Muscle of leg (tissue), 11 donors: ENCODE data around the gene GPR171. TPM values are rescaled to one million over a fixed set of nuclear protein-coding genes. Genes with fewer than 3 reads are reported as not detected.
"Not testable (repeated sequence)": the region's sequence is repeated elsewhere in the genome, so short reads cannot be mapped to it uniquely, and the experiment has no call there.

Experiments
- DNase-seq: peaks from one replicate; pipeline ENCODE4 v3.0.0; 2013
- H3K27ac ChIP-seq: one replicate; pipeline ENCODE4 v1.5.1; 2013; ENCODE audit warnings: mild to moderate bottlenecking, low read length, control low read depth
- H3K27me3 ChIP-seq: one replicate; pipeline ENCODE4 v1.6.1; 2013; ENCODE audit warnings: low read length; ENCODE audit not compliant: control insufficient read depth, insufficient read depth
- H3K36me3 ChIP-seq: one replicate; pipeline ENCODE4 v1.6.1; 2013; ENCODE audit warnings: low read length; ENCODE audit not compliant: control insufficient read depth, insufficient read depth
- H3K4me1 ChIP-seq: one replicate; pipeline ENCODE4 v1.6.1; 2013; ENCODE audit warnings: low read length; ENCODE audit not compliant: control insufficient read depth, insufficient read depth
- H3K4me3 ChIP-seq: one replicate; pipeline ENCODE4 v1.5.1; 2013; ENCODE audit warnings: low read length, control low read depth
- H3K9me3 ChIP-seq: replicated peaks from 2 replicates; pipeline ENCODE4 v1.6.1; 2013; ENCODE audit warnings: low read depth, low read length; ENCODE audit not compliant: control insufficient read depth
- WGBS: methylation state at CpG from one replicate; pipeline ENCODE4 v1.1.5; 2013; ENCODE audit warnings: missing lambda C conversion rate; ENCODE audit not compliant: insufficient coverage; 5-methylcytosine and 5-hydroxymethylcytosine counted together
- polyA plus RNA-seq, 8 donors: library from polyadenylated mRNA; unstranded; fragments of 120-200 nt; gene quantifications; one replicate each; pipeline versions ENCODE4 v1.2.1 to v1.2.3, GENCODE V29; 2013; ENCODE audit warnings: inconsistent platforms in 1 of 8, low replicate concordance in 1 of 8; ENCODE audit not compliant: insufficient read length in 8 of 8, insufficient read depth in 1 of 8
- total RNA-seq: library from RNA; stranded (reverse); fragments of 120-200 nt; gene quantifications from one replicate; pipeline ENCODE4 v1.2.4, GENCODE V29; 2013

Gene GPR171
- total and polyA plus RNA-seq, 9 donors, result 0.04 to 1.3 (median 0.11) TPM; not detected in 4

GRCh38 chr3:151178208-151178845 lies 24.7 kb downstream of the GPR171 start:
- 82% methylated on average over 1 of the region's 2 CpGs for WGBS
- no peak overlapping the region for H3K4me3 ChIP-seq
- no peak for DNase-seq

GRCh38 chr3:151175952-151176351 lies 27.1 kb downstream of the GPR171 start:
- Histone ChIP-seq H3K27ac (no peak overlapping the region), H3K27me3 (no peaks in the 10 kb centered on the region), H3K4me1 (no peaks in the 10 kb centered on the region), H3K9me3 (no peaks in the 10 kb centered on the region), H3K4me3 (no peak overlapping the region), H3K36me3 (no peaks in the 10 kb centered on the region)
- DNase-seq, result no peak
- WGBS, result no CpG with 5 or more reads among the region's 2 CpGs

More at GRCh38 chr3:151178208-151178845, 24.7 kb downstream of the GPR171 start:
- H3K9me3 ChIP-seq, result no peaks in the 10 kb centered on the region
- no peaks in the 10 kb centered on the region for H3K4me1 ChIP-seq
- H3K27ac ChIP-seq, result no peak overlapping the region
- no peaks in the 10 kb centered on the region for H3K27me3 ChIP-seq
- no peaks in the 10 kb centered on the region for H3K36me3 ChIP-seq

DNA sequence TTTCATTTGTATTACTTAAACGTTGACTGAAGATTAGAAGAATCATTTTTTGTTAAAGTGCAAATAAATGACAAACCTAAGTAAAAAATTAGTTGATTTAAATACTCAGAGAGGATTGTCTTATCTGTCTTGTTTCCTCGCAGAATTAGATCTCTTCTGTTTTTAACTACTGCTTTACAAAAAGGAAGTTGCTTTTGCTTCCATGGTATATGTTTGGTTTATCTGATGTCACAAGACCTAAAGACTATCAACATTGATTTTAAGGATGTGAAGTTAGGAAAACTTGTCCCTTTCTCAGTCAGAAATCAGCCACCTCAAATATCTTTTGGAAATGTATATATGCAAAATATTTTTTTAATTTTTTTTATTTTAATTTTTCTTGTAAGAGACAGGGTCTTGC lies 28.7 kb downstream of the GPR171 start:
- H3K4me1 ChIP-seq, result peaks cover 9% of the 10 kb centered on the region
- no CpG with 5 or more reads among the region's 2 CpGs for WGBS
- no peaks in the 10 kb centered on the region for H3K9me3 ChIP-seq
- H3K27me3 ChIP-seq, result no peaks in the 10 kb centered on the region
- H3K27ac ChIP-seq, result no peak overlapping the region
- H3K36me3 ChIP-seq, result no peaks in the 10 kb centered on the region
- peak; percentile 20 for DNase-seq
- no peak overlapping the region for H3K4me3 ChIP-seq

DNA sequence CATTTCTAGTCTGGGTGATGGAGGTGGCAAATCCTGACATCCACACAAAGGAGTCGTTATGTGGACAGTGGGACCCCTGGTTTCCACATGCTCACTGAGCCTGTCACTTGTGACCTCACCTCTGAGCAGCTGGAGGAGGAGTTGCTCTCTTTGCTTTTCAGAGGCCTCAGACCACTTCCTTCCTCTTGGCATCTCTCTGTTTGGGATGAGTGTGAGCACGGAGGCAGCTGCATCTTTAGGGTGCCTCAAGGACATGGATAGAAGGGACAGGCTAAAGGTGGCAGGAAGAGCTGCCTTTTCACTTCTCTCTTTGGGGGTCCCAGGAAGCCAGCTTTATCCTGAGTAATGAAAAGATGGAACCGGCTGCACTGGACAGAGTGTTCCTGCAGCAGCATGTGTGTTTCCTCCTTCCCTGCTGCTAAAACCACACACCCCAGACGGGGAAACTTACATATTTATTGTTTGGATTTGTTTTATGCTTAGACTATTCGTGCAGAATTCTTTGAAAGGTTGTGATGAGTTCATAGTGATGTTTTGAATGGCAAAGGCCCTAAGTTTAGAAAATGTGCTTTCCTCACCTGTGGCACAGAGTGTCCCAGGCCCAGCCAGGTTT lies 31.8 kb downstream of the GPR171 start:
- Histone ChIP-seq H3K4me3 (no peak overlapping the region), H3K27ac (no peak overlapping the region), H3K27me3 (no peaks in the 10 kb centered on the region), H3K36me3 (no peaks in the 10 kb centered on the region), H3K4me1 (peaks cover 9% of the 10 kb centered on the region), H3K9me3 (no peaks in the 10 kb centered on the region)
- peak; percentile 60 for DNase-seq
- 17% methylated on average over 1 of the region's 5 CpGs for WGBS

DNA sequence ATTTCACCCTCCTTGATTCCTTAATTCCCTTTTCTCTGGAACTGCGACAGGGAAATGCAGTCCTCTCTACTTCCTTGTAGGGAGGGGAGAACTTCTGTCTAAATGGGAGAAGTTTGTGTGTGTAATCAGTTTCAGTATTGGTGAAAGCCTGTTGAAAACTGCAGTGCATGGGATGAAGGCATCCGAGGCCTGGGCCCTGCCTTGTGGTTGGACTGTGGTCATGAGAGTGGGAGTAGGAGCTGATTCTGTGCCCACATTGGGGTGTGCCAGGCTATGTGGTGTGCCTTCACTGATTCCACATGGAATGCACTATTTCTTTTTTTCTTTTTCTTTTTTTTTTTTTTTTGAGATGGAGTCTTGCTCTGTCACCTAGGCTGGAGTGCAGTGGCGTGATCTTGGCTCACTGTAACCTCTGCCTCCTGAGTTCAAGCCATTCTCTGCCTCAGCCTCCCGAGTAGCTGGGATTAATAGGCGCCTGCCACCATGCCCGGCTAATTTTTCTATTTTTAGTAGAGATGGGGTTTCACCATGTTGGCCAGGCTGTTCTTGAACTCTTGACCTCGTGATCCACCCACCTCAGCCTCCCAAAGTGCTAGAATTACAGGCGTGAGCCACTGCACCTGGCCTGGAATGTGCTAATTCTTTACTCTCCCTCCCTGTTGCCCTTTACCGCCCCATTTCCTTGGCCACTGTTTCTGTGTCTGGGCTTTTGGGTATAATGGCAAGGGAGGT lies 32.9 kb downstream of the GPR171 start:
- H3K9me3 ChIP-seq, H3K27me3 ChIP-seq, H3K4me1 ChIP-seq, H3K36me3 ChIP-seq, H3K4me3 ChIP-seq, H3K27ac ChIP-seq: not testable (repeated sequence)
- DNase-seq, result peak; percentile 68
- WGBS, result 80% methylated on average over 1 of the region's 9 CpGs

- Histone ChIP-seq H3K9me3 (no peaks in the 10 kb centered on the region), H3K4me3 (no peak overlapping the region), H3K27me3 (no peaks in the 10 kb centered on the region), H3K27ac (no peak overlapping the region), H3K4me1 (peaks cover 9% of the 10 kb centered on the region), H3K36me3 (no peaks in the 10 kb centered on the region)
- 93% methylated on average over 3 of the region's 9 CpGs for WGBS
- peak; percentile 38 for DNase-seq
Observed at GRCh38 chr3:151169262-151169947, 33.6 kb downstream of the GPR171 start.

DNA sequence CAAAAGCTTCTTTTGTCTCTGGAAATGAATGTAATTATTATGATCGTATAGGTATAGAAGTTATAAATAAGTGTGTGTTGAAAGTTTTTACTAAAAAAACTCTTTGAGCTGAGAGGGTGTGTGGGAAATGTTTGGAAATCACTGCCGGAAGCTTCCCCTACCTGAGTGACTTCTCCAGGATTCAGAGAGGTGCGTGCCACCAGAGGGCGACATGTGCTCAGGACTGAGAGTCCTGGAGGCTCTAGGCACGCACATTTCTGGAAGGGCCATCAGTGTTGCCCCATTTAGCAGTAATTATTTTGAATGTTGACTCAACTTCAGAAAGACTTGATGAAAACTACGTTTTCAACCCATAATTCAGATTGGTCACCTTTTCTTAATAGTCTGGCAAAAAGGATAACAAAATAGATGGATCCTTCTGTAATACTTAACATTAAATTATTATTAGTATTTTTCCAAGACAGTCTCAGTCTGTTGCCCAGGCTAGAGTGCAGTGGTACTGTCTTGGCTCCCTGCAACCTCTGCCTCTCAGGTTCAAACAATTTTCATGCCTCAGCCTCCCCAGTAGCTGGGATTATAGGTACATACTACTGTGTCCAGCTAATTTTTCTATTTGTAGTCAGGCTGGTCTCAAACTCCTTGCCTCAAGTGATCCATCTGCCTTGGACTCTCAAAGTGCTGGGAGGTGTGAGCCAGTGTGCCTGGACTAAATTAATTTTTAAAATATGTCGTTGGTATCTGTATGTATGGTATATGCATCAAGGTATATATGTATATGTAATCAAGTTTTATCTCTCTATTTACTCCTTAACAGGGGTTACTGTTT lies 34.5 kb downstream of the GPR171 start:
- Histone ChIP-seq H3K27ac (no peak overlapping the region), H3K4me1 (peaks cover 9% of the 10 kb centered on the region), H3K27me3 (no peaks in the 10 kb centered on the region), H3K9me3 (no peaks in the 10 kb centered on the region), H3K36me3 (no peaks in the 10 kb centered on the region), H3K4me3 (no peak overlapping the region)
- 11% methylated on average over 5 of the region's 7 CpGs for WGBS
- peak; percentile 69 for DNase-seq

GRCh38 chr3:151166161-151166560 lies 36.9 kb downstream of the GPR171 start:
- peaks cover 9% of the 10 kb centered on the region for H3K4me1 ChIP-seq
- no peak overlapping the region for H3K27ac ChIP-seq
- no peak overlapping the region for H3K4me3 ChIP-seq
- DNase-seq, result no peak
- H3K9me3 ChIP-seq, result no peaks in the 10 kb centered on the region
- 92% methylated on average over 2 of the region's 3 CpGs for WGBS
- no peaks in the 10 kb centered on the region for H3K27me3 ChIP-seq
- no peaks in the 10 kb centered on the region for H3K36me3 ChIP-seq

DNA sequence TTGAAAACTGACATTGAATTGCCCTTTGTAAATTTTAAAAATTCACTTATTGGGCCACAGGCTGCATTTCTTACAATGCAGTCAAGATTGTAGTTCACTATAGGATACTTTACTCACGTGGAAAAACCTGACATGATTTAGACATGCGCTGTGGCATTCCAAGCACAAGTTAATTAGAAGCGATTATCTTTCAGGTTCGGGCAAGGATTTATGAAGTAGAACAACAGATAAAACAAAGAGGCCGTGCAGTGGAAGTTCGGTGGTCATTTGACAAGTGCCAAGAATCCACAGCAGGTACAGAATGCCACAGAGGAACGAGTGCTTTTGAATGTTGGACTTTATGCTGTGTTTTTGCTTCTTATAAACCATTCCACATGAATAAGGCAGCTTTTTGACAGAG lies 37.8 kb downstream of the GPR171 start:
- Histone ChIP-seq H3K9me3 (no peaks in the 10 kb centered on the region), H3K27me3 (no peaks in the 10 kb centered on the region), H3K36me3 (no peaks in the 10 kb centered on the region), H3K27ac (no peak overlapping the region), H3K4me1 (peaks cover 4% of the 10 kb centered on the region), H3K4me3 (no peak overlapping the region)
- no peak for DNase-seq
- 70% methylated on average over 6 of the region's 7 CpGs for WGBS
